ENCODE data around the gene MED8. TPM values are rescaled to one million over a fixed set of nuclear protein-coding genes. Genes with fewer than 3 reads are reported as not detected.
"Not testable (repeated sequence)": the region's sequence is repeated elsewhere in the genome, so short reads cannot be mapped to it uniquely, and the experiment has no call there.

The MED8 gene
- total RNA-seq, 1 experiment from 2014 or later = 36.0 TPM

GRCh38 chr1:43414634-43415223, 25.1 kb upstream of the MED8 start:
- no peak overlapping the region for H3K27ac ChIP-seq (ENCODE audit: low read depth, low read length)
- ATAC-seq = peak; percentile 96
- no peak overlapping the region for H2AFZ ChIP-seq (ENCODE audit: low read depth, low read length, poor library complexity, severe bottlenecking)
- RAD21 ChIA-PET (ENCODE audit: low non-redundant PET in 1 of 2, low total read pairs in 2 of 2, uncharacterized antibody in 2 of 2, unreplicated experiment in 2 of 2) = interaction anchor here (0.5 to 1.4 kb wide), 13 partner anchors 16 to 501 kb away, joined by 3 to 13 read pairs (median 3); partner anchors contain the start of genes C1orf210 (in 1 of the 2), CDC20 (in 1 of the 2) and ELOVL1 (in 1 of the 2)
- H3K27me3 ChIP-seq (ENCODE audit: insufficient read depth, low read length) = no peaks in the 10 kb centered on the region
- CTCF ChIA-PET = interaction anchor here (0.6 to 2.2 kb wide), 19 partner anchors 14 to 341 kb away, joined by 3 to 51 read pairs (median 5); partner anchors contain the start of genes C1orf210, CDC20 and PTPRF
- intact Hi-C loops (cut with micrococcal nuclease) = loop anchor here (1.0 to 10.0 kb wide), 3 partner anchors 176 to 500 kb away; no protein-coding TSS in a partner anchor
- no peaks in the 10 kb centered on the region for H3K9me2 ChIP-seq (ENCODE audit: insufficient read depth)
- DNase-seq (ENCODE audit: low read depth, low spot score) = peak; percentile 48
- no peak for TF ChIP-seq SIN3A (IDR thresholded peaks at IDR 0.05; ENCODE audit: low read depth)
- peak; percentile 89 for TF ChIP-seq RAD21 (IDR thresholded peaks at IDR 0.05; ENCODE audit: low read depth)
- TF ChIP-seq CTCF (IDR thresholded peaks at IDR 0.05 in 2 of 3, conservative IDR thresholded peaks at IDR 0.05 in 1 of 3; ENCODE audit: borderline replicate concordance in 1 of 3, insufficient read depth in 1 of 3, low read depth in 2 of 3, low read length in 2 of 3) = peak; percentile 69 to 77 (median 74); a peak in 5 of 6 replicates
- peaks cover 3 to 6% of the 10 kb centered on the region in 2 experiments; a peak in 2 of 4 replicates for H3K36me3 ChIP-seq (ENCODE audit: control insufficient read depth in 1 of 2, insufficient read depth in 2 of 2, low read length in 2 of 2)
- no peaks in the 10 kb centered on the region for H3K79me2 ChIP-seq (ENCODE audit: insufficient read depth, low read length)
- H3K9ac ChIP-seq (ENCODE audit: low read length) = no peak overlapping the region
- BruUV-seq (replicated peaks) = no TSS peak
- POLR2A ChIA-PET = interaction anchor here (1.2 kb wide), 1 partner anchor 56 kb away, joined by 5 read pairs; the partner anchor contains the start of gene CDC20
- H4K20me1 ChIP-seq (ENCODE audit: insufficient read depth) = no peaks in the 10 kb centered on the region
- H3K4me1 ChIP-seq (ENCODE audit: control insufficient read depth in 1 of 2, insufficient read depth in 2 of 2, low read length in 2 of 2) = no peaks in the 10 kb centered on the region
- H3K4me3 ChIP-seq (replicated peaks in 1 of 2; ENCODE audit: low read depth in 1 of 2, low read length in 2 of 2) = no peak overlapping the region
- no peak overlapping the region for H3K4me2 ChIP-seq (ENCODE audit: low read length)
- no peaks in the 10 kb centered on the region for H3K9me3 ChIP-seq (ENCODE audit: control insufficient read depth in 1 of 2, insufficient read depth in 1 of 2, low read depth in 1 of 2, low read length in 2 of 2)

GRCh38 chr1:43413426-43413825, 23.8 kb upstream of the MED8 start:
- H2AFZ ChIP-seq (ENCODE audit: low read depth, low read length, poor library complexity, severe bottlenecking); H3K27ac ChIP-seq (ENCODE audit: low read depth, low read length); H3K9ac ChIP-seq (ENCODE audit: low read length); H3K4me3 ChIP-seq (replicated peaks in 1 of 2; ENCODE audit: low read depth in 1 of 2, low read length in 2 of 2); H3K9me2 ChIP-seq (ENCODE audit: insufficient read depth); H3K9me3 ChIP-seq (ENCODE audit: control insufficient read depth in 1 of 2, insufficient read depth in 1 of 2, low read depth in 1 of 2, low read length in 2 of 2); H3K4me1 ChIP-seq (ENCODE audit: control insufficient read depth in 1 of 2, insufficient read depth in 2 of 2, low read length in 2 of 2); H3K27me3 ChIP-seq (ENCODE audit: insufficient read depth, low read length); H4K20me1 ChIP-seq (ENCODE audit: insufficient read depth); BruUV-seq (replicated peaks); ATAC-seq; RAD21 ChIA-PET (ENCODE audit: low non-redundant PET in 1 of 2, low total read pairs in 2 of 2, uncharacterized antibody in 2 of 2, unreplicated experiment in 2 of 2); H3K4me2 ChIP-seq (ENCODE audit: low read length); H3K79me2 ChIP-seq (ENCODE audit: insufficient read depth, low read length); POLR2A ChIA-PET; DNase-seq (ENCODE audit: low read depth, low spot score): not testable (repeated sequence)
- CTCF ChIA-PET = interaction anchor here (1.3 to 1.8 kb wide), 2 partner anchors 55 to 340 kb away, joined by 9 to 11 read pairs; partner anchors contain the start of gene CDC20
- H3K36me3 ChIP-seq (ENCODE audit: control insufficient read depth in 1 of 2, insufficient read depth in 2 of 2, low read length in 2 of 2) = 0 out of 4 replicates have a peak, but pooled peaks cover 0 to 10% of the 10 kb centered on the region in 2 experiments
- intact Hi-C loops (cut with micrococcal nuclease) = loop anchor here (10.0 kb wide), 1 partner anchor 499 kb away; no protein-coding TSS in a partner anchor

Data from HCT116 (cell line).